Spleen (tissue), 7 donors: ENCODE data around the gene BFAR.

Experiments used
- POLR2AphosphoS5 ChIP-seq, 3 donors: sonication (generic); formaldehyde crosslinking; IDR thresholded peaks; one replicate each; pipeline ENCODE4 v1.5.1; 2017; ENCODE audit warnings: antibody characterized with exemption in 3 of 3
- TF ChIP-seq, protein P1 (sequence below), 11 experiments: fragments of 200-600 bp in 7 of 11; fragments of 450-650 bp in 4 of 11; sonication (generic) in 4 of 11; IDR thresholded peaks in 8 of 11; conservative IDR thresholded peaks in 3 of 11; 1 replicate in 7 of 11; 2 replicates in 4 of 11; pipeline versions ENCODE4 v1.4.0 to v1.8.0; 2016 to 2021; ENCODE audit warnings: antibody characterized with exemption in 11 of 11, inconsistent platforms in 4 of 11, mild to moderate bottlenecking in 1 of 11
- donor health status: DM: no; HTN: no; CAD: no; lungs with moderate emphysema.
- donor health status: DM: no; HTN: no; CAD: no.
- donor health status: DM: no; HTN: no; CAD: no.

DNA sequence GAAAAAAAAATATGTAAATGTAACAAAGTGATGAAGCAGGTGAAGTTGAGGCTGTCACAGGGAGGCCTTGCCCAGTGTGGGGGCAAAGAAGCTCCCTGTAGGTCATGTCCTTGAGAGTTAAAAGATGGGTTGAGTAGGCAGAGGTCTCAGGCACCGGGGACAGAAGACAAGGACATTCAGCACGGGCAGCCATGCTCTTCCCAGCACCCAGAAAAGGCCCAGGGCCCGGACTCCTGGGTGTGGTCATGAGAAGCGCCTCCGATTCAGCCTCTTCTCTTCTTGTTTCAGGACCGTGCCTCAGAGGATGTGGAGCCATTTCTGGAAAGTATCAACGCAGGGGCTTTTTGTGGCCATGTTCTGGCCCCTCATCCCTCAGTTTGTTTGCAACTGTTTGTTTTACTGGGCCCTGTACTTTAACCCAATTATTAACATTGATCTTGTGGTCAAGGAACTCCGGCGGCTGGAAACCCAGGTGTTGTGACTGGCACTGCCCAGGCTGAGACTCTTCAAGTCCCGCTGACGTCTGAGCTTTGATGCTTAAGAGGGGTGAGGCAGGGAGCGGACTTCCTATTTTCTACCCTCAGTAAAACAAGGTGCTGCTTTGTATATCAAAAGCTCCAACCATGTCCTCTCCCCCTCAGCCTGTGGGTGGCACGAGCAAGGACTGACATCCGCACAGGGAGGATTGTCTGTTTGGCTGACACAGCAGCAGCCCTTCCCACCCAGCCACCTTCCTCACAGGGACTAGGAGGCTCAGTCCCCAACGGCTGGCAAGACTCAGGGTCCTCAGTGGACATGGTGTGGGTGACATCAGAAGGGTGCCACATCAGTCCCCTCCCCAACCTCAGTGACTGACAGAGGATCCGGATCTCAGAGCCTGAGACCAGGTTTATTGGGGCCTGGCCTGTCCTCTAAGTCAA lies 34.9 kb downstream of the BFAR start:
- TF ChIP-seq, protein P1, sequence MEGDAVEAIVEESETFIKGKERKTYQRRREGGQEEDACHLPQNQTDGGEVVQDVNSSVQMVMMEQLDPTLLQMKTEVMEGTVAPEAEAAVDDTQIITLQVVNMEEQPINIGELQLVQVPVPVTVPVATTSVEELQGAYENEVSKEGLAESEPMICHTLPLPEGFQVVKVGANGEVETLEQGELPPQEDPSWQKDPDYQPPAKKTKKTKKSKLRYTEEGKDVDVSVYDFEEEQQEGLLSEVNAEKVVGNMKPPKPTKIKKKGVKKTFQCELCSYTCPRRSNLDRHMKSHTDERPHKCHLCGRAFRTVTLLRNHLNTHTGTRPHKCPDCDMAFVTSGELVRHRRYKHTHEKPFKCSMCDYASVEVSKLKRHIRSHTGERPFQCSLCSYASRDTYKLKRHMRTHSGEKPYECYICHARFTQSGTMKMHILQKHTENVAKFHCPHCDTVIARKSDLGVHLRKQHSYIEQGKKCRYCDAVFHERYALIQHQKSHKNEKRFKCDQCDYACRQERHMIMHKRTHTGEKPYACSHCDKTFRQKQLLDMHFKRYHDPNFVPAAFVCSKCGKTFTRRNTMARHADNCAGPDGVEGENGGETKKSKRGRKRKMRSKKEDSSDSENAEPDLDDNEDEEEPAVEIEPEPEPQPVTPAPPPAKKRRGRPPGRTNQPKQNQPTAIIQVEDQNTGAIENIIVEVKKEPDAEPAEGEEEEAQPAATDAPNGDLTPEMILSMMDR (IDR thresholded peaks at IDR 0.05 in 8 of 11, conservative IDR thresholded peaks at IDR 0.05 in 3 of 11): no peak
- TF ChIP-seq POLR2AphosphoS5 (IDR thresholded peaks at IDR 0.05): no peak
